Type B pancreatic cell (in vitro differentiated cells): ENCODE measurements around the gene CDH11. TPM values are rescaled to one million over a fixed set of nuclear protein-coding genes. Genes with fewer than 3 reads are reported as not detected.

ENCODE experiments used
- DNase-seq: peaks from one replicate; pipeline ENCODE4 v3.0.0; 2021; ENCODE audit warnings: mixed read lengths; ENCODE audit not compliant: unreplicated experiment; ENCODE audit errors: extremely low spot score
- H3K27ac Mint-ChIP-seq: 2 replicates; pipeline ENCODE4 v1.8.0; 2021; ENCODE audit warnings: mild to moderate bottlenecking, mixed read lengths
- H3K27me3 Mint-ChIP-seq: 2 replicates; pipeline ENCODE4 v1.8.0; 2021; ENCODE audit warnings: mixed read lengths
- H3K36me3 Mint-ChIP-seq: 2 replicates; pipeline ENCODE4 v1.8.0; 2021; ENCODE audit warnings: mixed read lengths
- H3K4me1 Mint-ChIP-seq: one replicate; pipeline ENCODE4 v1.8.0; 2021; ENCODE audit warnings: mixed read lengths; ENCODE audit not compliant: unreplicated experiment
- H3K4me3 Mint-ChIP-seq: 2 replicates; pipeline ENCODE4 v1.8.0; 2021; ENCODE audit warnings: mild to moderate bottlenecking, mixed read lengths
- H3K9me3 Mint-ChIP-seq: 2 replicates; pipeline ENCODE4 v1.8.0; 2021; ENCODE audit warnings: mixed read lengths
- CTCF ChIP-seq: fragments of 200-600 bp; sonication (generic); conservative IDR thresholded peaks from 2 replicates; pipeline ENCODE4 v1.5.0; 2021; ENCODE audit warnings: antibody characterized with exemption, mild to moderate bottlenecking
- total RNA-seq: library from RNA; stranded (reverse); gene quantifications from 2 replicates; pipeline ENCODE4 v1.2.1, GENCODE V29; 2021; ENCODE audit warnings: low replicate concordance

The CDH11 gene
- total RNA-seq, 1 donor from 2014 or later: 287 TPM

- Mint-ChIP-seq H3K9me3 (peaks cover 4% of the 10 kb centered on the region), H3K27me3 (peaks cover 10% of the 10 kb centered on the region), H3K4me3 (no peak overlapping the region), H3K4me1 (peaks cover 31% of the 10 kb centered on the region), H3K36me3 (no peaks in the 10 kb centered on the region), H3K27ac (peak overlapping the region; percentile 1)
- TF ChIP-seq CTCF: no peak
- DNase-seq: no peak
Observed at GRCh38 chr16:64900517-64900916, 221.3 kb downstream of the CDH11 start.

GRCh38 chr16:64900019-64900418 is 221.8 kb downstream of the CDH11 start:
- H3K4me1 Mint-ChIP-seq: peaks cover 31% of the 10 kb centered on the region
- H3K27me3 Mint-ChIP-seq: peaks cover 10% of the 10 kb centered on the region
- TF ChIP-seq CTCF: no peak
- H3K4me3 Mint-ChIP-seq: no peak overlapping the region
- H3K9me3 Mint-ChIP-seq: peaks cover 4% of the 10 kb centered on the region
- H3K36me3 Mint-ChIP-seq: no peaks in the 10 kb centered on the region
- H3K27ac Mint-ChIP-seq: peak overlapping the region; percentile 1
- no peak for DNase-seq

DNA sequence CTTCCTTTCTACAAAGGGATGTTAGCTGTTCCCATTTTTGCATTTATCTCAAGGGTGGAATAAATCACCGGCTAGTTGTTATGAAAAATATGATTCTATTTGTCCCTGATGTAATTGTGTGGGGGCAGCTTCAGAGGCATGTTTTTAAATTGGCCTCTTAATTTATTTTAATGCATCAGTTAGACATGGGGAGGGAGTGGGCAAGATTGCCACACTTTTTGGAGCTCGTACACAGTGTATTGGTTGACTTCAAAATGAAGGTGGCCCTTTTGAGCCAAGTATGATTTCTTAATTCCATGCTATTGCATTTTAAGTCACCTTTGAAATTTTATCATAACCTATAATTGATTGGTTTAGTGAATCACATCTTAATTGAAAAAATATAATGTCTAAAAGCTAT is 223.7 kb downstream of the CDH11 start:
- H3K4me1 Mint-ChIP-seq: peaks cover 46% of the 10 kb centered on the region
- DNase-seq: no peak
- no peak overlapping the region for H3K4me3 Mint-ChIP-seq
- no peaks in the 10 kb centered on the region for H3K36me3 Mint-ChIP-seq
- TF ChIP-seq CTCF: no peak
- no peaks in the 10 kb centered on the region for H3K9me3 Mint-ChIP-seq
- H3K27ac Mint-ChIP-seq: no peak overlapping the region
- H3K27me3 Mint-ChIP-seq: peaks cover 16% of the 10 kb centered on the region
